Pons (tissue), 1 donor: ENCODE results near the gene ARHGAP8.
"Not testable (repeated sequence)": the region's sequence is repeated elsewhere in the genome, so short reads cannot be mapped to it uniquely, and the experiment has no call there.

Source experiments
- DNase-seq: peaks from one replicate; pipeline ENCODE4 v3.0.0-alpha.2; 2016; ENCODE audit warnings: low spot score

The ARHGAP8 gene

GRCh38 chr22:44773082-44773481, 20.7 kb downstream of the ARHGAP8 start:
- DNase-seq = no peak

- no peak for DNase-seq
Observed at GRCh38 chr22:44775862-44776261, 23.5 kb downstream of the ARHGAP8 start.

- DNase-seq = no peak
Observed at GRCh38 chr22:44776605-44777363, 24.4 kb downstream of the ARHGAP8 start.

GRCh38 chr22:44777364-44777755, 25.0 kb downstream of the ARHGAP8 start:
- no peak for DNase-seq

GRCh38 chr22:44780876-44781449, 28.6 kb downstream of the ARHGAP8 start:
- no peak for DNase-seq

GRCh38 chr22:44782363-44782963, 30.1 kb downstream of the ARHGAP8 start:
- no peak for DNase-seq

- no peak for DNase-seq
Observed at GRCh38 chr22:44783091-44783490, 30.7 kb downstream of the ARHGAP8 start.

GRCh38 chr22:44783581-44783980, 31.2 kb downstream of the ARHGAP8 start:
- no peak for DNase-seq

- no peak for DNase-seq
Observed at GRCh38 chr22:44786136-44786535, 33.8 kb downstream of the ARHGAP8 start.

GRCh38 chr22:44786610-44787009, 34.2 kb downstream of the ARHGAP8 start:
- no peak for DNase-seq

GRCh38 chr22:44787832-44788231, 35.5 kb downstream of the ARHGAP8 start:
- no peak for DNase-seq

GRCh38 chr22:44793106-44793505, 40.7 kb downstream of the ARHGAP8 start:
- DNase-seq = no peak

GRCh38 chr22:44793506-44794172, 41.3 kb downstream of the ARHGAP8 start:
- no peak for DNase-seq

GRCh38 chr22:44795701-44796630, 43.6 kb downstream of the ARHGAP8 start:
- DNase-seq = no peak

GRCh38 chr22:44797181-44797725, 44.9 kb downstream of the ARHGAP8 start:
- peak; percentile 27 for DNase-seq

- DNase-seq = no peak
Observed at GRCh38 chr22:44799077-44799945, 46.9 kb downstream of the ARHGAP8 start.

GRCh38 chr22:44799946-44800634, 47.7 kb downstream of the ARHGAP8 start:
- DNase-seq = not testable (repeated sequence)

- DNase-seq = no peak
Observed at GRCh38 chr22:44801476-44801875, 49.1 kb downstream of the ARHGAP8 start.

- no peak for DNase-seq
Observed at GRCh38 chr22:44802071-44802700, 49.8 kb downstream of the ARHGAP8 start.
